ENCODE data around the gene GAS7.

The GAS7 gene

DNA sequence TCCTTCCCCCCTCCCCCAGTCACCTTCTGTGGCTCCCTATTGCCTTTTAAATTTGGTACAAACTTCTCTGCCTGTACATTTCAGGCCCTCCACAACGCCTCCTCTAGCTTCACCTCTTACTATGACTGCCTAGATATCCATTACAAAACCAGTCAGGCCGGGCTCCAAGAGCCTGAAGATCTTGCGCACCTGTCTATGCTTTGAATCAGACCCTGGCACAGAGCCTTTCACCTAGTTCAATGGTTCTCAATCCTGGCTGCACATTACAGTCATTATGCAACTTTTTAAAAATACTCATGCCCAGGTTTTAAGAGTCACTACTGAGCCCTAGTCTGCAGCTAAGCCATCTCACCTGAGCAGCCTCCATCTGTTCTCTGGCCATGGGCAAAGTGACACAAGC lies 1.6 kb upstream of the GAS7 start:
- no peak for DNase-seq

DNA sequence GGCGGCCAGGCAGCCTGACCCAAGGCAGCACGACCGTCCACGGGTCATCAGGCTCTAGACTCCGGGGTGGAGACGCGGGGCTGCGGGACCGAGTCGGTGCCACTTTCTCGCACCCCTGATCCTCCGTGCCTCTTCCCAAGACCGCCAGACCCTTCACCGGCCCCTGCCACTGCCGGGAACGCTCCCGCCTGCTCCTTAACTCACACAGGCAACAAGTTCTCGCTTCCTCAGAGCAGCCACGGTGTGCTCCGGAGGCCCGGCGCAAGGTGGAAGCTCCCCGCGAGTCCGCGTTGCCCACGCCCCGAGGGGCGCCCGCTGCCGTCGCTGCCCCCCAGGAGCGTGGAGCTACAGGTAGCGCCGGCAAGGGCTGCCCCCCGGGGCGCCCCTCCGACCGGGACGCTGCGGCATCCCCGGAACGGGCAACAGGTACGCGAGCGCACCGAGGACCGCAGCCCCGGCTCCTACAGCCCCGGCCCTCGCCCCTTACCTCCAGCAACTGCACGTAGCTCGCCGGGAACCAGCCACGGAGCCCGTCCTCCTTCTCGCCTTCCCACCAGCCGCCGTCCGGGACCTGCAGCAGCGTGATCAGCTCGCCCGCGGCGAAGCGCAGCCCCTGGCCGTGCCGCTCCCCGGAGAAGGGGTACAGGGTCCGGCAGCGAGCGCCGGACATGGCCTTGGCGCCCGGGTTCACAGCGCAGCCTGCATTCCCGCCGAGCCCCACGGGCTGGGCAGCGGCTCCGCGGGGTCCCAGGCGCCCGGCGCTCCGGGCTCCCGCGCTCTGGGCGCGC lies 491 bp downstream of the GAS7 start:
- no peak for DNase-seq

DNA sequence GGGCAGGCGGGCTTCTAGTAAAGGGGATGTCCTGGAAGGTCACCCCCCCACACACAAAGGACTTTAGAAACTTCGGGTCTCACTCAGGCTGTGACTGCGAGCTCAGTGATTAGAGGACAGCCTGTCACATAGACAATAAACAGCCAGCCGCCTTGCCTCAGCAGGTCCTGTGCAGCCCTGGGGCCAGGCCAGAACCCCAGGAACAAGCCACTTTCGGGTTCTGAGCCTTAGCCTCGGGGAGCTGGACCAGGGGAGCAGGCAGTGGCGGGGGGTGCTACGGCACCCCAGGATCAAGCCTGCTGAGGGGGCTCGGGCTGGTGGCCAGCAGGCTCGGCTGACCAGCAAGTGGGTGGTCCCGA lies 1.1 kb downstream of the GAS7 start:
- DNase-seq: no peak

DNA sequence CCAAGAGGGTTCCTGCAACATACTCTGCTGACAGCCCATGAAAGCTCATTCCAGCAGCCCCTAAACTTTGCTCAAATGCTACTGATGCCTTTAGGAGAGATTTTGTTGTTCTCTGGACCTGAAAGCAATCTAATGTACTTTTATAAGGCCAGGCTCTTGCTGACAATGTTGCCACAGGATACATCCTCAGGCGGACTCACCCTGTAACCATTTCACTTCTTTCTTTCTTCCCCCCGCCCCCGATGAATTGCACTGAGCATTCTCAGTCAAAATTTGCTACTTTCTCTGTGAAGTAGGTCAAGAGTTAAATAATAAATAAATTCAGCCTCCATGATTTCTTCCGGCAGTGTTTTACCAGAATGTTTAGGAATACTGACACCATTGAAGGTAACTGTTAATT lies 1.5 kb downstream of the GAS7 start:
- no peak for DNase-seq

DNA sequence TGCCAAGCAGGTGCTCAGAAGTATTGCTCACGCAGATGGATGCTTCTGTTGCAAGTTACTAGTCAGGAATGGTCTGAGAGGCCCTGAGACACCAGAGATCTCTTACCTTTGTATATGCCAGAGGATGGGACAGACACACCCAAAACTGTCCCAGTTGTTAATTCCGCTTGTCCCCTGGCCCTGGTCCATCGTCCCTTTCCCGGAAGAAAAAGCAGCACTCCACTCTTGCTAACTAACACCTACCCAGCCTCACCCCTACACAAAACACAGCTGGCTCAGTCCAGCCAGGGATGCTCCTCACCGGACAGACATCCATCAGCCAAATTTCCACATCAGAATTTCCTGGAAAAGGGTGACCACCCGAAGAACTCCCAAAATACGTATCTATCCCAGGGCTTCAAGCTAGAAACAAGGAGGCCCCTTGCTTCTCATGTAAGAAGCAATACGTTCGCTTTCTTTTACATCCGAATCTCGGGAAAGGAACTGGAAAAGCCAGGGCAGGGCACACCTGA lies 2.0 kb downstream of the GAS7 start:
- no peak for DNase-seq

DNA sequence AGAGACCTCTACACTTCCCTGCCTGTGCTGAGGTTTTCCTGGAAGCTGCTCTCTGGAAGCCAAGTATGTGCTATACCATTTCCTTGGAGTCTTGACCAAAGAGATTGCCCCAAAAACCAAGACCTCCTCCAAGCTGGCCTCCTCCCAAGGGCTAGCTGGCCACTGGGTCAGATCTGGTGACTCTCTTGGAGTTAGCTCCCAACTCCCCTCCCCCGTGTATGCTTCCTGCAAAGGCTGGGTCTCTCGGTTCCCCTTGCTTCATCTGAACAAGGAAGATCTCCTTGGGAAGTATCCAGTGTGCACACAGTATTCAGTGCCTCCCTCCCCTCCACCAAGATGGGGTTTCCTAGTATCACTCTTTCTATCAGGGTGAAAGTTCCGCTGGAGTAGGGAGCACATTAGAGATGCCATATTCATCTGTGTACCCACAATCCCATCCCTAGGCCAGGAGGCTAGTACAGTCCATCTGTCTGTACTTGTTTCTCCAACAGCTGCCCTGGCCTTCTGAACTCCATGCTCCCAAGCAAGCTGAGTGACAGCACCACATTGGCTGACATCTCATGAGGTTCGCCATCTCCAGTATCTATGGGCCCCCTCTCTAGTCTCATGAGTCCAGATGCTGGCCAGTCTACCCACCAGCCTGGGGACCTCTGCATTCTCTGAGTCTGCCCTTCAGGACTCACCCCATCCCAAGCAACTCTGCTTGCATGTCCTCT lies 3.2 kb downstream of the GAS7 start:
- DNase-seq: no peak

DNA sequence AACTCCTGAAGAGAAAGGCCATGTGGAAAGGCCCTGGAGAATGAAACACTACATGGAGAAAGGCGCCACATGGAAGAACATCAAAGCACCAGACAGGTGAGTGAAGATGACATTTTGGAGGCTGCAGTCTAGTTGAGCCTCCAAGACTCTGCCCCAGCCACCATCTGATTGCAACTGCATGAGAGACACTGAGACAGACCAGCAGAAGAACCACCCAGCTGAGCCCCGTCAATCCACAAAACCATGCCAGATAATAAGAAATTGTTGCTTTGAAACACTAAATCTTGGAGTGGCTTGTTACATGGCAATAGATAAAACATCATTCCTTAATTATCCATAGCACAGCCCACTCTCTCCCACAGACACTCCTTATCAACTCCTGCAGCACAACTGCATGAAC lies 4.8 kb downstream of the GAS7 start:
- DNase-seq: no peak

DNA sequence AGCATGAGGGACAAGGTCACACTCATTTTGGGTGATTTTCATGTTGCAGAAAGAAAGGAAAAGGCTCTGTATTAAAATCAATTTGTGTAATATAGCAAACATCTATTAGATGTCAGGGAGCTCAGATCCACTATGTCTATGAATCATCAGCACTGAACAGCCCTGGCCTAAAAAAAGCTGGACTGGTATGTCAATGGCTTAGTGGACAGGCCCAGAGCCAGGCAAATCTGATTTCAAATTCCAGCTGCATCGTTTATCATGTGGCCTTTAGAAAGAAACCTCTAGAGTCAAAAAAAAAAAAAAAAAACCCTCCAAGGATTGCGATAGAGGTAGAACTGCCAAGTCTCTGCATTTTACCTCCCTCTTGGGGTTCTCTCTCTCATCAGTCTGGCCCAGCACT lies 5.4 kb downstream of the GAS7 start:
- no peak for DNase-seq

DNA sequence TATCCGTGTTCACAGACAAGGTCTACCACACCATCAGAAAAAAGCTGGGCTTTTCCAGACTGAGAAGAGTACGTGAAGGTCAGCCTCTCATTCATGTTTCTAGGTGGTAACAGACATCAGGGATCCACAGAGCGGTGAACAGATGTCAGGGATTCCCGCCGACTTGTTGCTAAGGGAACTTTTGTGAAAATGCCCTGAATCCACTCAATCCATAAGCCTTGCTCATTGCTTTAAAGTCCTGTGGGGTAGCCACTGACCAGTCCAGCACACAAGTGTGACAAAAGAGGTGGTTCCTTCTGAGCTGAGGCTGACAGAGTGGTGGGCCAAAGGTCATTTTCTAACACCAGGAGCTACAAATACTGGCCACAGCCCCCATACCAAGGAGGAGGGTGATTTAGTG lies 5.9 kb downstream of the GAS7 start:
- DNase-seq: no peak

DNA sequence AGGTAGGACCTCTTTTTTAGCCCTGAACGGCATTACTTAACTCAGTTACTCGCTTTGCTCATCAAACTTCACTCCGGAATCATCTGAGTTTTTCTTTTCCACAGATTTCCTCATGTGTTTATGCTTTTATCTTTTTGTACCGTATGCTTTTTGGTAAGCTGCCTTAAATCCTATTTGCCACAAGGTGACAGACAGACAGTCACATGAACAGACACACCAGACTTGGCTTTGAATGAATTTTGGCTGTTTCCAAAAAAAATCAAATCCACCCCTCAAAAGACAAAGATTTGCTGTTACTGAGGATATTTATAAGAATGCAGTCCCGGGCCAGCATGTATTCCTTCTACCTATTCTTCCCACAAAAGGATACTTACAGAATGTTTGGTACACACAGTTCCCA lies 10.9 kb downstream of the GAS7 start:
- DNase-seq: no peak

DNA sequence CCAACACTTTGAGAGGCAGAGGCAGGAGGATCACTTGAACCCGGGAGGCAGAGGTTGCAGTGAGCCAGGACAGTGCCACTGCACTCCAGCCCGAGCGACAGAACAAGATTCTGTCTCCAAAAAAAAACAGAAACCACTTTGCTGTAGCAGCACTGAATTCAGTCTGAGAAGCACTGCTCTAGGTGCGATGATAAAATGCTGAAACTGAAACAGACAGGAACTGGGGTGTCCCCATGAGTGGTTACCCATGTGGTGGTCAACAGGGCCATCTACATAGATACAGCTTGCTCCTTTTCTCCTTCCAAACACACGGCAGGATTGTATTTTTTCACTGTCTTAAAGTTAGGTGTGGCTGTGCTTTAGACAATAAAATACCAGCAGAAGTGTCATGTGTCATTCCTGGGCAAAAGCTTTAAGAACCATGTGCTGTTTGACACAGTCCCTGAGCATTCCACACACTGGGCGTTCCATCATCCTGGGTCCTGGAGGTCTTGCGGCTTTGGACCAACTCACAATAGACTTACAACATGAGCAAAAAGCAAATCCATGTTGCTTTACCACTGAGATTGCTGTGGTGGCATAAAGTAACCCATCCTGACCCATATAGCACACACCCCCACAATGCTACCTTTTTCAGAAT lies 11.5 kb downstream of the GAS7 start:
- no peak for DNase-seq

DNA sequence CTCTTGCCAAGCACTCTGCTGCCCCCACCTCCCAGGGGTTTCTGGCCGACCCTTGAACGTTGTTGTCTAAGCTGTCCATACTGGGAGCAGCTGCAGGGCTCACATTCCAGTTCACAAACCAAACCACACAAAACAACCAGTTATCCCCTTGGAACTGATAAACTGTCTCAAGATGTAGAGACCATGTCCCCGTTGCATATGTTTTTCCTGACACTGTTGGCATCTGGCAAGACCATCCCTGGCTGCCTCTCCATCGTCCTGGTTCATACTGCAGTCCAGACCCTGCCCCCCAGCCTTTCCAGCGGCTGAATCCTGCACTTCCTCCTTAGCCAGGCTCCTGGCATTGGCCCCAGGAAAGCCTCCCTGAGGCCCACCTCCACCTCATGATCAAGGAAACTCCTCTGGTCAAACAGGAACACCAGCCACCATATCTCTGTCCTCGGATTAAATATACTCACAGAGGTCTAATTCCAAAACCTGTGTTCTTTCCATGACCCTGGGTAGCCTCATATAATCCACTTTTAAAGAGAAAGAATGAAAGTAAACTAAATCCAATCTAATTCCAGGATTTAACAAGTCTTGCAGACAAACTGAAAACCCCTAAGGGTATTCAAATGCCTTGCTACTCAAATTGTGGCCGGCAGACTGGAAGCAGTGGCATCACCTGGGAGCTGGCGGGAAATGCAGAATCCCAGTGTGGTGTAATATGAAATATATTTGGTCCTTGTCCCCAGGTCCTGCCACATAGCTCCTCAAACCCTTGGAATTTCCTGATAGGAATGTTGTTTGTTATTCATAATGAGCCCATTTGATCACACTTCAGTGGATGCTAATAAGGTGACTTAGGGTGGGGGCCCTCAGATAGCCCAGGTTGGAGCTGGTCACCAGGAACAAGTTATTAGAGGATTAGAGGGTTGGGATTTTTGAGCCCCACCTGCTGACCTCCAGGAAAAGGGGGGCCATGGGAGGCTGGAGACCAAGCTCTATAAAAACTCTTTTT lies 14.2 kb downstream of the GAS7 start:
- no peak for DNase-seq

DNA sequence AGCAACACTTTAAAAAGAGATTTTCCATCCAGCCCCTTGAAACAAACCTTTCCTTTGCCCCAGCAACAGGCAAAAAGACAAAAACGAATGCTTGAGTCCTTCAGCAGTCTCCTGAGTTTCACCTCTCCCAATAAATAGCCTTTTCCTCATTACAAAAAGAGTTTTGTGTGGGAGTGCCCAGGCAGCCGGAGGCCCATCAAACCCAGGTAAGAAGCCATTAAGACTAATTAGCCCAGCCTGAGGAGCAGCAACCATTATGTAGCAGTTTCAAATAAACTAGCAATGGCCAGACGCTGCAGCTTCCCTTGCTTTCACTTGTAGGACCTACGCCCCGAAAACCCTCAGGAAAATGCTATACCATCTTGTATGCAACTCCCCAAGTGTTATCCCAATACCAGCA lies 15.6 kb downstream of the GAS7 start:
- DNase-seq: no peak

DNA sequence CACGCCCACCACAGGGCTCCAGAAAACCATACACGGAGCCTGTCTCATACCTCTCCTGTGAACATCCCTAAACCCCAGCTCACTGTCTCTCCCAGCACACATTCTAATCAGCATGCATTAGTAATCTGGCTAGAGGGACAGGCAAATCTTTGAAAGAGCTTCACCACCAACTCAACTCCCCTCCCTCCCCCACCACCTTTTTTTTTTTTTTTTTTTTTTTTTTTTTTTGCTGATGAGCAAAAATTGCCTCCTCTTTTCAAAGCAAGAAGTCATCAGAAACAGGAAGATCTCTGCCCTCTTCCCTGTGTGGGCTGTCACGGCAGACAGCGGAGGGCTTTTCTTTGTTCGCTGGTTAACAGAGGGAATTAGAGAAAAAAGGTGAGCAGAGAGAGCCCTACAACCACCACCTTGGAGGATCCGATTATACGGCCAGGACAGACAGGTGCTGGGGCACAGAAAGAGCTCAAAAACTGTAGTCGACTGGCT lies 19.9 kb downstream of the GAS7 start:
- peak in 1 of 2 donors; percentile 53 for DNase-seq

DNA sequence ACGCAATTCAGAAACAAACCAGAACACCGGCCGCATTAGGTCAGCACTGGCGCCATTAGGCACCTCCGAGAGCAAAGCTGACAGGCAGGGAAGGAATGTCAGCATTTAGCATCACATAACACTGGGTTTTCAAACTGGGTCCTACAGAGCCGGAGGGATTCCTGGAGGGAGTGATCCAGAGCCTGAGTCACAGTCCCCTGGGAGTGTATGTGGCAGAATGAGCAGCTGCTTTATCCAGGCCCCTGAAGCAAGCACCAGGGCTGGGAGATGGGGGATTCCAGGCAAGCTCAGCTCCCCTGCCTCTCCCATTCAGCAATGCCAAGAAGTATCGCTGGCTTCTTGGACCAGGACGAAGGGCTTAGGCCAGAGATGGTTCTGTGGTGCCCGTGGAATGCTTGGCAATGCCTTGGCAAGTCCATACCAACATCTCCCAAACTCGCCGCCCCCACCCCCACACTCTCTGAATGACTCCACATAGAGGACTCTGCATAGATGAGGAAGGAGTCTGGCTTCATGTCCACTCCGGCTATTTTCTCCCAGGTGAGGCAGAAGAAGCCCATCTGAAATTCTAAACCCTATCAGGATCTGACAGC lies 20.4 kb downstream of the GAS7 start:
- DNase-seq: no peak

DNA sequence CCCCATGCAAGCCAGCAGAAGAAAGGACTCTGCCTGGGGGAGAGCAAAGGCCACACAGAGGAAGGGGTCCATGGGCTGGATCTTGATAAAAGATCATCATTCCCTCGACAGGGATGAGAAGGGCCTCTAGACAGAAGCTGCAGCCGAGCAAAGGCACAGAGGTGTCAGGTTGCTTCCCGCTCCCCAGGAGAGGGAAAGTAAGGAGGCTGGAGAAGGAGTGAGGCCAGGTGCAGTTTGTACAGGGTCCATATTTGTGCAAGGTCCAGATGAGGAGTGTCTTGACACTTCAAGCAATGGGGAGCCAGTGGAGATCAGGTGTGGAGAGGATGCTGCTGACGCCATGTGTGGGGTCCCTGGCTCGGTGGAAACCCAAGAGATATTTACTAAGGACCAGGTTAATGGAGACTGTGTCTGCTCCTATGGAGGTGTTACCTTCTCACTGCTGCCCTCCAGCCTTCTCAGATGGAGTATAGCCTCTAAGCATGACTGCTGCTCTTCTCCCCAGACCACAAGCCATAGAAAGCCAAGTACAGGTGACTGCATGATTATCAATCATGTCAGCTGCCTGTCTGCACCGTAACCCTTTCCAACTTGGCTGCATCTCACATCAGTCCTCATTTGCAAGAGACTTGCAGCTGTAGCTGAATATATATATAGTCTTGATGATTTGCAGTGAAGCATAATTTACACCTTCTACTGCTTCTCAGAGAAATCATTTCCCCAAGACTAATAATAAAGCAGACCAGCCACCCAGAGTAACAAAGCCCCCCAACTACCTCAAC lies 21.1 kb downstream of the GAS7 start:
- no peak for DNase-seq

DNA sequence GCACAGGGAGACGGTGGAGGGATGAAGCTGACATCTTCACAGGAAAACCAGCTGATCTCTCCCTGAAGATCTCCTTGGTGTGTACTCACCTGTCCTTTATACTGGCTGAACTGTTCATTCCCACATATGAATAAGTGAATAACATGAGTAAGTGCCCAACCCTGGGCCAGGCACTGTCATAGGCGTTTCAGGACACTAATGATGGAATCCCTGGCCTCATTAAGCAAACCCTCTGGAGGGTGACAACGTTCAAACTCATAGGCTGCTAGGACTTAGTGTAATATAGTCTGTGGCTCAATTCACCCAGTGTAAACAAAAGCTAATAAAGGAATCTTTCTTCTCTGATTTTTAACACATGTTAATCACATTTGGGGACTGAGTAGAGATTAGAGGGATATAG lies 24.5 kb downstream of the GAS7 start:
- DNase-seq: no peak

DNA sequence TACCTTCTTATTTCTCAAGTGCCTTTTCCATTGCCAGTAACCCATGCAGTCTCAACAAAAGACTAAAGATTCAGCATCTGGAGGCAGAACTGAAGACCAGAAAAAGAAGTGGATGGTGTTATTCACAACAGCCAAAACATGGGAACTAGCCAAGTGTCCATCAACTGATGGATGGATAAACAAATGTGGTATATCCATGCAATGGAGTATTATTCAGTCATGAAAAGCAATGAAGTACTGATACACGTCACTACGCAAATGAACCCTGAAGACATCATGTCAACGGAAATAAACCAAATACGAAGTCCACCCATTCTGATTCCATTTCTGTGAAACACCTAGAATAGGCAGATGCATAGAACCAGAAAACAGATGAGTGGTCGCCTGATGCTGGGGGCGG lies 25.6 kb downstream of the GAS7 start:
- no peak for DNase-seq

DNA sequence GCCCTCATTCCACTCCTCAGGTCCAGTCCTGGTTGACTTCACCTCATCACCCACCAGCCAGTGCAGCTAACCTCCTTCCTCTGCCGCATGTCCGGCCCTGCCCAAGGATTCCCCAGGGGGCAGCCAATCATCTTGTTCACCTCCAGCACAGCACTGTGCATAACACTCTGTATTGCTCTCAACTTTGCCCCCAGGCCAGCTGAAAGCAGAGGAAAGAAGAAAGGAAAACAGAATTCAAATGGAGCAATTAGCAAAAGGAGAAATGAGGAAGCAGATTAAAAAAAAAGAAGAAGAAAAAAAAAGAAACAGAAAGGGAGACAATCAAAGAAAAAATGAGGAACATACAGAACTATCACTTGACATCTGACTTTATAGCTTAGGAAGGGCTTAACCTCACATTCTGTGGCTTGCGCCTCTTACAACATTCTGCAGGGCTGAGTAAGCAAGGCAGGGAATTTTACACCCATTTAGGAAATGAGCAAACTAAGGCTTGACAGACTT lies 26.1 kb downstream of the GAS7 start:
- peak; percentile 90 to 91 for DNase-seq

DNA sequence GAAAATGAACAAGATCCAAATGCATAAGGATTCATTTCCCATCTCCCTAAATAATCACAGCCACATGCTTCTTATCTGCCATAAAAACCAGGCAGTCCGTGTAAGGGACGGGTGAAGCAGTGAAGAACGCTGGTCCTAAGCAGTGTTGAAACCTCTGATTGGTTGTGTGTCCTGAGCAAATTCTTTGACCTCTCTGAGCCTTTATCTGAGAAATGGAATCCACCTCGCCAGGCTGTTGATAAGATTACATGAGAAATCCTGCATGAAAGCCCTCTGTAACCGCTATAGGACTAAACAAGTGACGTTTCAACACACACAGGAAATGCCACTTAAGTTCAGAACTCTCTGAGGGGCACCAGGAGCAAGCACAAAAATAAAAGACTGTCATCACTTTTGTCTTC lies 26.8 kb downstream of the GAS7 start:
- DNase-seq: no peak

DNA sequence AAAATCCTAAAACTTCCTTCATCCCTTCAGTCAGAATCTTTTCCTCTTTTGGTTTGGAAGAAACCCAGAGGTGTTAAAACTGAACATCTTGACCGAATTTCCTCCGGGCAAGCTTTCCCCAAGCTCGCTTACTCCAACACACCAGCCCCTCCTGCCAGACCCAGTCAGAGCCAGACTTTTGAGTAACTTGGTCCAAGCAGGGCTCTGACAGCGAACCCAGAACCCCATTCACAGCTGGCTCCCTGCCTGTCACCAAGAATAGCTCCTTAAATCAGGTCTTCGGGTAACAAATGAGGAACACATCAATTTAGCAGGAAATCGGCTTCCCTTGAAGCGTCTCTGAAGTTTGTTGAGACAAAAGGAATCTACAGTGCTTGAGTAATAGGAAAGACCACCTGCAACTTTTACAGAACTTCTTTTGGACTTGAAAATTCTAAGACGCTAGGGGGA lies 27.3 kb downstream of the GAS7 start:
- no peak for DNase-seq

Data from inflammatory macrophage treated with lipopolysaccharide for 1 hour (primary cell).